Nephron (organoid): Measurements from ENCODE around the gene MAPK6.
A peak's percentile ranks its signal among the peaks of the same experiment; 100 is the strongest.

Experiments used
- H3K27ac Mint-ChIP-seq, 3 experiments: 2 replicates each; pipeline ENCODE4 v1.8.0; 2020; ENCODE audit warnings: mixed read lengths in 3 of 3, mild to moderate bottlenecking in 2 of 3, moderate library complexity in 1 of 3
- H3K27me3 Mint-ChIP-seq: 2 replicates; pipeline ENCODE4 v1.8.0; 2021; ENCODE audit warnings: low read depth, mild to moderate bottlenecking, moderate library complexity, mixed read lengths
- H3K36me3 Mint-ChIP-seq: 2 replicates; pipeline ENCODE4 v1.8.0; 2020; ENCODE audit warnings: low read depth, mixed read lengths
- H3K4me1 Mint-ChIP-seq: 2 replicates; pipeline ENCODE4 v1.8.0; 2020; ENCODE audit warnings: mixed read lengths
- H3K4me3 Mint-ChIP-seq, 3 experiments: 2 replicates each; pipeline ENCODE4 v1.8.0; 2020; ENCODE audit warnings: mild to moderate bottlenecking in 3 of 3, mixed read lengths in 3 of 3, moderate library complexity in 2 of 3
- H3K9me3 Mint-ChIP-seq: 2 replicates; pipeline ENCODE4 v1.8.0; 2020; ENCODE audit warnings: mixed read lengths
- CTCF ChIP-seq, 3 experiments: fragments of 200-600 bp; sonication (generic); IDR thresholded peaks; one replicate each; pipeline ENCODE4 v1.5.0; 2021; ENCODE audit warnings: antibody characterized with exemption in 3 of 3; ENCODE audit not compliant: unreplicated experiment in 3 of 3

The MAPK6 gene

GRCh38 chr15:52113235-52113634, 94.2 kb downstream of the MAPK6 start:
- H3K27me3 Mint-ChIP-seq = peaks cover 5% of the 10 kb centered on the region

DNA sequence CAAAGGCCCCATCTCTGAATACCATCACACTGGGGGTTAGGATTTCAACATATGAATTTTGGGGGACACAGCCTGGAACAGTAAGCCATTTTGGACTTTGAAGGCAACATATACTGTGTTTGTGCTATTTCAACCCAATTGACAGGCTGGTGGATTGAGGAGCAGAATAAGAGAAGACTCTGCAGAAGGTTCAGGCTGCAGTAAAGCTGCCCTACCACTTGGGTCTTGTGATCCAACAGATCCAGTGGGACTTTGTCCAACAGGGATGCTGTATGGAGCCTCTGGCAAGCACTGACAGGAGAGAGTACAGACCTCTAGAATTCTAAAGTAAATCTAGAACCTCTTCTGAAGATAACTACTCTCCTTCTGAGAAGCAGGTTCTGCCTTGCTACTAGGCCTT, 94.7 kb downstream of the MAPK6 start:
- Mint-ChIP-seq H3K9me3 (peaks cover 2% of the 10 kb centered on the region), H3K27me3 (peaks cover 5% of the 10 kb centered on the region), H3K27ac (no peak overlapping the region), H3K4me1 (peaks cover 43% of the 10 kb centered on the region), H3K36me3 (no peaks in the 10 kb centered on the region), H3K4me3 (no peak overlapping the region)
- no peak for TF ChIP-seq CTCF (IDR thresholded peaks at IDR 0.05; ENCODE audit: unreplicated experiment in 3 of 3)

More at GRCh38 chr15:52113235-52113634, 94.2 kb downstream of the MAPK6 start:
- no peak for TF ChIP-seq CTCF (IDR thresholded peaks at IDR 0.05; ENCODE audit: unreplicated experiment in 3 of 3)
- Mint-ChIP-seq H3K4me3 (no peak overlapping the region), H3K9me3 (peaks cover 2% of the 10 kb centered on the region), H3K27ac (no peak overlapping the region), H3K36me3 (no peaks in the 10 kb centered on the region), H3K4me1 (peaks cover 46% of the 10 kb centered on the region)

GRCh38 chr15:52114261-52115055, 95.4 kb downstream of the MAPK6 start:
- peaks cover 5% of the 10 kb centered on the region for H3K27me3 Mint-ChIP-seq
- no peak for TF ChIP-seq CTCF (IDR thresholded peaks at IDR 0.05; ENCODE audit: unreplicated experiment in 3 of 3)
- peak overlapping the region in 2 of 3 experiments; percentile 16 to 75 for H3K27ac Mint-ChIP-seq
- H3K4me1 Mint-ChIP-seq = peaks cover 39% of the 10 kb centered on the region
- H3K4me3 Mint-ChIP-seq = no peak overlapping the region
- H3K9me3 Mint-ChIP-seq = peaks cover 2% of the 10 kb centered on the region
- no peaks in the 10 kb centered on the region for H3K36me3 Mint-ChIP-seq

DNA sequence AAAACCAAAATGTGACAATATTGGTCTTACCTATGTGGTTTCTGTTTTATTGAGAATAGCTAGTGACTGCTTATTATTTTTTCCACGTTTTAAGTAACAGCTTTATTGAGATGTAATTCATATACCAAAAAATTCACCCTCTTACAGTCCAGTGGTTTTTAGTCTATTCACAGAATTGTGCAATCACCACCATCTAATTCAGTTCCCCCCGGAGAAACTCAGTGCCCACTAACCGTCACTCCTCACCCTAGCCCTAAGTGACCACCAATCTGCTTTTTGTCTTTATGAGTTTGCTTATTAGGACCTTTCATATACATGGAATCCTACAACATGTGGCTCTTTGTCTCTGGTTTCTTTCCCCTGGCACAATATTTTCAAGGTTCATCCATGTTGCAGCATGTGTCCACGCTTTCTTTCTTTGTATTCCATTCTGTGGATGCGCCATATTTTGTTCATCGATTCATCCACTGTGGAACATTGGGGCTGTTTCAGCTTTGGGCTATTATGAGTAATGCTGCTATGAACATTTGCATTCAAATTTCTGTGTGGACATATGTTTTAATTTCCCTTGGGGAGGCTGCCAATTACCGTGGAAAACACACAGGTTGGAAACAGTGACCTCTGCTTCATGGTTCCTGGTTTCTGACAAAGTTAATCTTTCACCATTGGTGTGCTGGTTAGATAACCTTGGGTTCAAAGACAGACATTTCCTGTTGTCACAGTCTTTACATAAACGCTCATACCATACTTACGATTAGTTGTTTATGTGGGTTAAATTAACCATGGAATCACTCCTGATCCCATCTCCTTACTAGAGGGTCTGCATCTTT, 96.8 kb downstream of the MAPK6 start:
- Mint-ChIP-seq H3K4me1 (peaks cover 39% of the 10 kb centered on the region), H3K9me3 (peaks cover 2% of the 10 kb centered on the region), H3K27ac (peak overlapping the region in 1 of 3 experiments; percentile 65), H3K27me3 (peaks cover 5% of the 10 kb centered on the region), H3K4me3 (no peak overlapping the region), H3K36me3 (no peaks in the 10 kb centered on the region)
- no peak for TF ChIP-seq CTCF (IDR thresholded peaks at IDR 0.05; ENCODE audit: unreplicated experiment in 3 of 3)
